ENCODE data around the gene ZAP70. TPM values are rescaled to one million over a fixed set of nuclear protein-coding genes. Genes with fewer than 3 reads are reported as not detected.

ZAP70 gene
- total and polyA plus RNA-seq, 10 of the 15 experiments (the other 5 are each of a cell fraction or from before 2014, with no cell fraction given): 0.18 to 2.9 (median 1.2) TPM; not detected in 1

DNA sequence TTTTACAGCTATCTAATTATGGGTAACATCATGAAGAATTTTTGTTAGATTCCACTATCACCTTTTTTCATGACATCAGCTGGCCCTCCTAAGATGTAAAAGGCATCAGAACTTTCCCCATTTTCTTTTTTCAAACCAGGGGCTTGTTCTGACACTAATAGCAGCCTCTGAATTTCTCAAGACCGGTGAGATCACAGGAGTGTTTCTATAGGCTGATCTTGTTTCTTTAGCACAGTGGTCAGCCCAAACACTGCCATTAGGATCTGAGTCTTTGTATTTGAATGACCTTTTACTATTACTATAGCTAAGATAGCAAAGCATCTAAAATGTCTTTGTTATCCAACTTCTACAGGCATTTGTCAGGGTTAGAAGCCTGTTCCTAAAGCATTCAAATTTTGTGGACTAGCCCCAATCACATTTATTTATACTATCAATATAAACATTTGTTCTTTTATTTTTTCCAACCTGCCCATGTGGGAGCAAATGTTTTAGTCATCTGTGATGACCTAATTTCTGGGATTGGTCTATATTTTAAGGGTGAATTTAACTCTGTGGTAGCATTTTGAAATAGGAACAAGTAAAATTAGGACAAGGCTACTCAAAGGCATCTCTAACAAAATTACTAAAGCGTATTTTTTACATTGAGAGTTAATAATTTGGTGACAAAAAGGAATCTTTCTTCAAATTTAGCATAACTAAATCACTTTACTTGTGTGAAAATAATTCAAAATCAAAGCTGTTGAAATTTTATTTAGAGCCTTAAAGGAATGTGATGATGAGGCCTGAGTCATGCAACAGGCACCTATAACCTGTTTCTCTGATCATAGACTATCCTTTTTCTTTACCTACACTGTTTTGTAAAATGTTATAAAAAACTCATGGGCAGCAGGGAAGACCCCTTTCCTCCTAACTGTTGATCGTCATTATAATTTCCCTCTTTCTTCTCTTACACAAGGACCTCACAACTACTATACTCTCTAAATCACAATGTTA, 39.3 kb downstream of the ZAP70 start:
- Histone ChIP-seq H3K79me2 (ENCODE audit: control insufficient read depth, insufficient read depth, low read length) (no peaks in the 10 kb centered on the region), H2AFZ (ENCODE audit: control insufficient read depth, low read depth, low read length) (no peak overlapping the region), H3K4me3 (no peak overlapping the region), H3K27me3 (replicated peaks in 1 of 2; ENCODE audit: control insufficient read depth in 2 of 2, insufficient read depth in 2 of 2, low read length in 1 of 2) (no peaks in the 10 kb centered on the region), H3K36me3 (ENCODE audit: control insufficient read depth in 2 of 2, insufficient read depth in 2 of 2, low read length in 1 of 2) (peaks cover 3 to 8% of the 10 kb centered on the region in 2 experiments; a peak in 3 of 4 replicates), H3K9ac (ENCODE audit: control insufficient read depth, insufficient read depth, low read length) (no peak overlapping the region), H3K4me1 (ENCODE audit: control insufficient read depth, insufficient read depth, low read length) (no peaks in the 10 kb centered on the region; the same call in 1 of the 2 replicates), H3K4me2 (ENCODE audit: control insufficient read depth, insufficient read depth) (no peak overlapping the region), H3K27ac (ENCODE audit: control insufficient read depth, insufficient read depth) (no peak overlapping the region), H3K9me3 (replicated peaks; ENCODE audit: control insufficient read depth, insufficient read depth, low read length) (no peaks in the 10 kb centered on the region), H4K20me1 (ENCODE audit: control insufficient read depth, insufficient read depth) (no peaks in the 10 kb centered on the region)
- ChIA-PET POLR2A (interaction anchor here (1.2 kb wide), 1 partner anchor 15 kb away, joined by 3 read pairs; no protein-coding TSS in a partner anchor), RAD21 (ENCODE audit: unreplicated experiment) (interaction anchor here (1.0 to 1.4 kb wide), 2 partner anchors 12 to 54 kb away, joined by 3 to 4 read pairs; no protein-coding TSS in a partner anchor), CTCF (interaction anchor here (0.9 to 5.2 kb wide), 3 partner anchors 11 to 118 kb away, joined by 3 to 39 read pairs (median 3); no protein-coding TSS in a partner anchor), SMC1A (ENCODE audit: uncharacterized antibody, unreplicated experiment) (interaction anchor here (0.7 kb wide), 1 partner anchor 15 kb away, joined by 3 read pairs; no protein-coding TSS in a partner anchor)
- 100% methylated on average over 3 of the region's 3 CpGs for WGBS (ENCODE audit: insufficient coverage, insufficient replicate concordance, low lambda C conversion rate, missing lambda C conversion rate)
- no TSS peak for BruUV-seq (replicated peaks)
- ATAC-seq: no peak
- intact Hi-C loops (cut with micrococcal nuclease; ENCODE audit: unreplicated experiment) (no loop called here), in situ Hi-C loops (cut with MboI) (no loop called here)
- DNase-seq (ENCODE audit: low read depth, low spot score): no peak
- TF ChIP-seq ZBTB11 (CRISPR knock-in tag; IDR thresholded peaks at IDR 0.05): no peak
- TF ChIP-seq TCF3 (IDR thresholded peaks at IDR 0.05; ENCODE audit: borderline replicate concordance, insufficient read depth, low read depth, low read length): no peak
- FAIRE-seq: no peak
